HG03442 (cell line): Measurements from ENCODE around the gene PER3.
"Not testable (repeated sequence)": the region's sequence is repeated elsewhere in the genome, so short reads cannot be mapped to it uniquely, and the experiment has no call there.

Experiments used
- ATAC-seq: cut with Tn5 transposase; IDR thresholded peaks from one replicate; pipeline ENCODE4 v1.9.1; 2021; ENCODE audit warnings: mild to moderate bottlenecking, moderate library complexity; ENCODE audit not compliant: unreplicated experiment

Gene PER3

DNA sequence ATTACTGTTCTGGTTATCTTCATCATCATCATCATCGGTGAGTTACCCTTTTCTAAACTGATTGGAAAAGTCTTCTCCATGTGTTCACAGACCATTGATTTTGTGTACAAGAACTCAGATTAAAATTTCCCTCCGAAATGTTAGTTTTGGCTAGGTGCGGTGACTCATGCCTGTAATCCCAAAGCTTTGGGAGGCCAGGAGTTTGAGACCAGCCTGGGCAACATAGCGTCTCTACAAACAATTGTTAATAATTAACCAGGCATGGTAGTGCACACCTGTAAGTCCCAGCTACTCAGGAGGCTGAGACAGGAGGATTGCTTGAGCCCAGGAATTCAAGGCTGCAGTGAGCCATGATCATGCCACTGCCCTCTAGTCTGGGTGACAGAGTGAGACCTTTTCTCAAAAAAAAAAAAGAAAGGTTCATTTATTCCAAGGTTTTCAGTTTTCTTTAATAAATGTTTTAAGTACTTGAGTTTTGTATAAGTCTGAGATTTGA, 5.9 kb upstream of the PER3 start:
- ATAC-seq = no peak

DNA sequence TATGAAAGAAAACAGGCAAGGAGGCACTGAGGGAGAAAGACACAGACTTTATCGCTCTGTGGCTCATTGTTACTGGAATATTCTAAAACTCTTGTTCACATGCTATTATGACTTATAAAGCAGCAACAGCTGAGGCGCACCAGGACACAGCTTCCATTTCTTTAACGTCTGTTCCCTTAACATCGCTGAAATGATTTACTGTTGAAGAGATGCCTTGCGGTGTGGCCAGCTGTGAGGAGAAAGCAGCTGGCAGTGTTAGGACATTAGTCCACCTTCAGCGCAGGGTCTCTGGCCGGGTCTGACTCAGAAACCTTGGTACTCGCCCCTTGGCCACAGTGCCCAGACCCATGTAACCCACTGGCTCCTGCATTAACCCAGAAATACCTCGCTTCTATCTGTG, 3.1 kb upstream of the PER3 start:
- no peak for ATAC-seq

DNA sequence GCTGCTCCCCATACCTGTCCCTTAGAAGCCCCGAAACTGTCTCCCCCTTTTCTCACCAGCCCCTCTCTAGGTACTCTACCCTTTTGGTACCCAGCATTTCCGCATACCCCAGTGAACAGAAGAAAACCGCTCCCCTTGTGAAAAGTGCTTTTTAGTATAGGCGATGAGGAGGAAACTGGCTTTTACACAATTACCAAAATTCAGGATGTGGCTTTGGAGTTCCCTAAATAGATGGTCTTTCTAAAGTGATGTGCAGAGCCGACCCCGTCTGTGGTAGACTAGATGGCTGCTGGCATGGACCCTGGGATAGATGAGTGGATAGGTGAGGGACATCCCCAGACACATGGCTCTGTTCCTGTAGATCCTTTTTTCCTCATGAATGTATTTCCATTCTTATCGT, 2.6 kb upstream of the PER3 start:
- no peak for ATAC-seq

DNA sequence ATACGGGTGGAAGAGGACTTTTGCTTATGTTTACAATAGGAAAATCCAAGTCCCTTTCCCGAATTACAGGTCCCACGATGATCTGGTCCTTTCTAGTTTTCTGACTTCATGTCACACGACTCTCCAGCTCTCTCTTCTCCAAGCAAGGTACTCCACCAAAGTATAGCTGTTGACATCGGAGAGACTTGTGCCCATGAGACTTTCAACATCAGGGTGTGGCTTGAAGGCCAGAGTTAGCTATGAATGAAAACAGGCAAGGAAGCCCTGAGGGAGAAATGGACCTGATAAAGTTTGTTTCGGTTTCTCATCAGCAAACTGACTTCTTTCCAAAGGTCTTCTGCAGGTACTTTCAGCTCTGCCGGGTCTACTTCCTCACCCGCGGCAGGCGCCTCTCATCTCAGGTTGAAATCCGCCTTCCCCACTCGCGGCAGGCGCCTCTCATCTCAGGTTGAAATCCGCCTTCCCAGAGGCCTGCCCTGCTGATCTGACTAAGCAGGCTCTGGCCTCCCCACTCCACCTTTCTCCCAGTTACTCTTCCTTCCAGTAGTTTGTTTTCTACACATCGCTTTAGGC, 2.1 kb upstream of the PER3 start:
- ATAC-seq = no peak

DNA sequence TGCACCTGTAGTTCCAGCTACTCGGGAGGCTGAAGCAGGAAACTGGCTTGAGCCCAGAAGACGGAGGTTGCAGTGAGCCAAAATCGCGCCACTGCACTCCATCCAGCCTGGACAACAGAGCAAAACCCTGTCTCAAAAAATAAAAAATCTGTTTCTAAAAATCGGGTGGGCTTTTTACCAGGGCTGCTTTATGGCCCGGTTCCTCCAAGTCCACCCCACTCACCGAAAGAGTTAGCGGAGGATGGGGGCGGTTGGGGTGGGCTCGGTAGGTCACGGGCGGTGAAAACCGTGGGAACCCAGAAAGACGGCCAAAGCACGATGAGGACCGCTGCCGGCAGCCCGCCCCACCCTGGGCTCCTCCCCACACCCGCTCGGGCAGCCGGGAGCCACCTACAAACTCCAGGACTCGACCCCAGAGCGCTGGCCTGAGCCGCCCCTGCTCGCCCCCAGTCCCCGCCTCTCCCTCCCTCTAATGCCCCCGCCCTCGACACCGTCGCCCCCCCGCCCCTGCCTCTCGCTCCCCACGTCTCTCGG, 846 bp upstream of the PER3 start:
- no peak for ATAC-seq

DNA sequence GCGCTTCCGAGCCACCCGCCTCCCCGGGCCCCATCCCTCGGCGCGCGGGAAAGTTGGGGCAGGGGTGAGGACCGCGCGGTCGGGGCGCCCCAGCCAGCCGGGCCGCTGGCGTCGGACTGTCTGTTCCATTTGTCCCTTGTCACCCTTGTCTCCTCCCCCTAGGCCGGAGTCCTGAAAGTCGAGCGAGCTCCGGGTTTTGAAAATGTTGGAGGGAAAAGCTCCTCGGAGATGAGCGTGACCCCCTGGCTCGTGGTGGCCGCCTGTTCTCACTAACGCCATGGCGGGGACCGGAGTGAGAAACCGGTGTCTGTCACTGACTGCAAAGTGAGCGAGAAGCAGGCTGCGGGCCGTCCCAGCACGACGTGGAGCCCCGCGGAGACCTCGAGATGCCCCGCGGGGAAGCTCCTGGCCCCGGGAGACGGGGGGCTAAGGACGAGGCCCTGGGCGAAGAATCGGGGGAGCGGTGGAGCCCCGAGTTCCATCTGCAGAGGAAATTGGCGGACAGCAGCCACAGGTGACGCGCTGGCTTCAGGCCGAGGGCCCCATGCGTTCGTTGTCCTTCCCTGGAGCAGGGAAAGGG, 491 bp downstream of the PER3 start:
- no peak for ATAC-seq

DNA sequence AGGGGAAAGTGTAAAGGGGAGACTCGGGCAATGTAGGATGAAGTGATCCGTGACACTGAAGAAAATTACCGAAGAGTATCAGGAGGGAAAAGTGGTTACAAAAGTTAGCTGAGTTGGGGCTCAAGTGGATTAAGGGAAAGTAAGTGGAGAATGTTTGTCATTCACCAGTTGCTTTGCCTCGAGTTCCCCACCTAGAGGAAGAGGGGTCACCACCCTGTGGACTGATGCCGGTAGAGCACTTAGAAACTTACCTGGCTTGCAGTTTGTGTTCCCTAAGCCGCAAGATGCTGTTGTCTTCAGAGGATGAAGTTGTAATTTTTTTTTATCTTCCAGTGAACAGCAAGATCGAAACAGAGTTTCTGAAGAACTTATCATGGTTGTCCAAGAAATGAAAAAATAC, 1.0 kb downstream of the PER3 start:
- no peak for ATAC-seq

DNA sequence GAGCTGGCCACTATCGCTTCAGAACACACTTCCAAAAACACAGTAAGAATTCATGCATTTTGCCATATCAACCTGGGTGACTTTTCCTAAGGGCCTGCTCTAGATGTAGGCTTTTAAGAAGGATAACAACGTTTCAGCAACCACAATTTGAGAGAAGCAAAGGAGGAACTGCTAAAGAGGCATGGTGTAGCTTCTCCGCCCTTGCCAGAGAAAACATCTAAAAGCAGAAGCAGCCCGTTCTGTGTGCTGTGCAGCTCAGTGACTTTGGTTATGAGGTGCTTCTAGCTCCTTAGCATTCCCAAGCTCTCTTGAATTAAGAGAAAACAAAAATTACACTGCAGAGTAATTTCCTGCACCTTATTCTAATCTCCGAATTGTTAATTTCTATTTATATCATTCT, 2.7 kb downstream of the PER3 start:
- ATAC-seq = no peak

DNA sequence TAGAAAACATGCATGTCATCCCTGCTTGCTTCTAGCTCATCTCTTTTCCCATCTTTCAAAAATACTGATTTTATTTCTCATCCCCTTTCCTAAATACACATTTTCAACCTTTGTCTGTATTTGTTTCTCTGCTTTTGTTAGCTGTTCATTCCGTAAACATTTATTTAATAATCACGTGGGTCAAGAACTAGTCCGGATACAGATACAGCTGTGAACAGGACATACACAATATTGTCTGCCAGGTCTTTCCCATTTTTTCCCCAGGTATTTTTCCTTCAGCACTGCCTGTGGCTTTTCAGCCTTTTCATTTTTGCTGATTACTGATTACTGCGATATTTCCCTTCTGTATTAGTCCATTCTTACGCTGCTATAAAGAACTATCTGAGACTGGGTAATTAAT, 5.7 kb downstream of the PER3 start:
- ATAC-seq = no peak

DNA sequence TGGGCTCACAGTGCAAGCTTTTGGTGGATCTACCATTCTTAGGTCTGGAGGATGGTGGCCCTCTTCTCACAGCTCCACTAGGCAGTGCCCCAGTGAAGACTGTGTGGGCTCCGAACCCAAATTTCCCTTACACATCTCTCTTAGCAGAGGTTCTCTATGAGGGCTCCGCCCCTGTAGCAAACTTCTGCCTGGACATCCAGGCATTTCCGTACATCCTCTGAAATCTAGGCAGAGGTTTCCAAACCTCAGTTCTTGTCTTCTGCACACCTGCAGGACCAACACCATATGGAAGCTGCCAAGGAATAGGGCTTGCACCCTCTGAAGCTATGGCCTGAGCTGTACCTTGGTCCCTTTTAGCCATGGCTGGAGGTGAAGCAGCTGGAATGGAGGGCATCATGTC, 6.9 kb downstream of the PER3 start:
- ATAC-seq = not testable (repeated sequence)

DNA sequence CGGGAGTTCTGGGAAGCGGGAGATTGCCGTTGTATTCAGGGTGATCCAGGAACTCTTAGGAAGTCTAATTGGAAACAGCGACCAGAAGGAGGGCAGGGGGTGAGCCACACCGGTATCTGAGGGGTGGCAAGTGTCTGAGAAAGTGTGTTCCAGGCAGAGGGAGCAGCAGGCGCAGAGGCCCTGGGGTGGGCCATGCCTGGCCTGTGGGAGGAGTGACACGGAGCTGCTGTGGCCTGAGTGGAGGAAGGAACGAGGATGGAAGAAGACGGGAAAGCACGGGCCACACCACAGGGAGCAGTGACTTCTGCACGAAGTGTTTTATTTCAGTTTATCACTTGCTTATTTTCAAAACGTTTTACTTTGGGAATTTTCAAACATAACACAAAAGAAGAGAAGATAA, 11.3 kb downstream of the PER3 start:
- no peak for ATAC-seq

DNA sequence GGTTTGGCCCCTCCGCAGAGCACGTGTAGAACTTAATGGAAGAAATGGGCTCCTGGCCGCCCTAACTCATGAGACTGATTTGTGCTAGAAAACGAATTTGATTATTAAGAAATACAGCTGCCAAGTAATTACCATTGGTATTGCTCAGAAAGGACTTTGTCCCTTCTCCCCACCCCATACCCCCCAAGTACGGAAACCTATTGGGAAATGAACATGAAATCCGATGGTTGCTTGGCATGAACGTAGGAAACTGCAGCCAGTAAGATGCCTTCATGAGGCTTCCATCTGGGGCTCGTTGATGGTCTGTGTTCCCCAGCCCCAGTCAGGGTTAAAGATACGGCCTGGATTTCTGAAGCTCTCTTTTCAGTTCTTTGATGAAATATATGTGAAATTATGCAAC, 21.4 kb downstream of the PER3 start:
- ATAC-seq = no peak

DNA sequence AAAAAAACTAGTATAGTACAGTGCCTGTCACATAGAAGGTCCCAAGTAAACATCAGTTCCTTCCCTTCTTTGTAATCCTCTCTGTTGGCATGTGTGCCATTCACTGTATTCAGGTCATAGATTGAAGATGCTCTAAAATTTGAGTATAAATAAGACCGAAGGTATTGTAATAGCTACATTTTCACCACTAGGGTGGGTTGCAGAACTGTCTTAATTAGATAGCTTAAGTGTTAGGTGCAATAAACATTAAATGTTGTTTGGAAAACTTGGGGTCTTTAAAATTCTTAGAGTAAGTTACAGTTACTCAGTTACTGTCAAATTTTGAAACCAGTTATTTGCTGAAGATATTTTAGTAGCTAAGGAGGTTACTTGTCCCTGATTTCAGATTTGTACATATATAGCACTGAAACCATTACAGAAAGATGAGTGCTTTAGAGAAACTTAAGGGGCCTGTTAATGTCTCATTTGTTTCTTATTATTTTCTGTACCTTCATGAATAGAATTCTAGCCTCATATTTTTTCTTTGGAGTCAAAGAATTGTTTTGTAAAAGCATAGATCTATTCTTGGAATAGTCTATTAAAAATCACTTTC, 24.3 kb downstream of the PER3 start:
- ATAC-seq = no peak

DNA sequence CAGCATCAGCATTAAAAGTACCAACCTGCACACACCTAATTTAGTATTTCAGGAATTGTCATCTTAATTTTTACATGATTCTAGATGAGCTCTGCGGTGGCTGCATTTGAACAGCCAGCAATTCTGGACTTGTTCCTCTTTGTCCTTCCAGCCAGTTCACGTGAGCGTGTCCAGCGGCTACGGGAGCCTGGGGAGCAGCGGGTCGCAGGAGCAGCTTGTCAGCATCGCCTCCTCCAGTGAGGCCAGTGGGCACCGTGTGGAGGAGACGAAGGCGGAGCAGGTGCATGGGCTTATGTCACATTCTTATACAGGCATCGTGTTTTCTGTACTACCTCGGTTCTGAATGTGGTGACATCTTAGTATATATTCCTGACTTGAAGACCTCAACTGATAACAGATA, 25.7 kb downstream of the PER3 start:
- no peak for ATAC-seq

DNA sequence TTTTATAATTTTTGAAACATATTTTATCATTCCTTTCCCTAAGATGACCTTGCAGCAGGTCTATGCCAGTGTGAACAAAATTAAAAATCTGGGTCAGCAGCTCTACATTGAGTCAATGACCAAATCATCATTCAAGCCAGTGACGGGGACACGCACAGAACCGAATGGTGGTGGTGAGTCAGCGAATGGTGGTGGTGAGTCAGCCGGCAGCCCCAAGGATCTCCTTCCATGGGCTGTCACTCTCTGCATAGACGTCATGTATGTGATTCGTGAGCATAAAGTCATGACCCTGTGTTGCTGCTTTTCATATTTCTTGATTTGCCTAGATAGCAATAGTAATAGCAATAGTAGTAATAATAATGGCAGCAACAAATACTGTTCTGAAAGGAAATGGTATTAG, 26.3 kb downstream of the PER3 start:
- no peak for ATAC-seq

DNA sequence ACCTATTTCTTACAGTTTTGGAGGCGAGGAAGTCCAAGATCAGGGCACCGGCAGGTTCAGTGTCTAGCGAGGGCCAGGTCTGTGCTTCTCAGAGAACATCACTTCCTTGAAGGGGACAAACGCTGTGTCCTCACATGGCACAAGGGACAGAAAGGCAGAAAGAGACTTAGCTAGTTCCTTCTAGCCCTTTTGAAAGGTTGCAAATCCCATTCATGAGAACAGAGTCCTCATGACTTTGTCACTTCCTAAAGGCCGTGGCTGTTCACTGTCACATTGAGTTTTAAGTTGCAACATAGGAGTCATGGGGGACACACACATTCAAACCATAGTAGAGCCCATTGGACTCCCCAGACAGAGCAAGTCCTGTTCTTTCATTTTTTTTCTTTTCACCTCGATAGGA, 27.4 kb downstream of the PER3 start:
- ATAC-seq = no peak

DNA sequence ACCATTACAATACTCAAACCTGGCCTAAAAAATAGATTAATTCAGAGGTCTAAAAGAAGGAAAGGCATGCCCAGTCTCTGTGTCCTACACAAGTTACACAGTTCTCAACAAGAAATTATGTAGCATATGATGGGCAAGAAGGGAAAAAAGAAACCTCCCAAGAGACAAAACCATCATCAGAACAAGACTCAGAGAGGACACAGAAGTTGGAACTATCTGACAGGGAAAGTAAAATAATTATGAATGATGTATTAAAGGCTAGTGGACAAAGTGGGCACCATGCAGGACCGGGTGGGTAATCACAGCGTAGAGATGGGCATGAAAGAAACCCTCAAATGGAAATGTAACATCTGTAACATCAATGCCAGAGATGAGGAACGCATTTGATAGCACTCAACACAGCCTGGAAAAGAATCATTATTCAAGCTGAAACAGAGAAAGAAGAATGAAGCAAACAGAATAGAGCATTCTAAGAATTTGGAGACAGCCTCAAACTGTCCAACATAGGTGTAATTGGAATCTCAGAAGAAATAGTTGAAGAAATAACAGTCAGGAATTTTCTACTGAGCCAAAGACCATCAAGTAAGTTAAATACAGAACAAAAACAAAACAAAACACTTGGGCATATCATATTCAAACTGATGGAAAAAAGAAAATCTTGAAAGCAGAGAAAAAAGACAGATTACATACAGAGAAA, 29.7 kb downstream of the PER3 start:
- no peak for ATAC-seq

DNA sequence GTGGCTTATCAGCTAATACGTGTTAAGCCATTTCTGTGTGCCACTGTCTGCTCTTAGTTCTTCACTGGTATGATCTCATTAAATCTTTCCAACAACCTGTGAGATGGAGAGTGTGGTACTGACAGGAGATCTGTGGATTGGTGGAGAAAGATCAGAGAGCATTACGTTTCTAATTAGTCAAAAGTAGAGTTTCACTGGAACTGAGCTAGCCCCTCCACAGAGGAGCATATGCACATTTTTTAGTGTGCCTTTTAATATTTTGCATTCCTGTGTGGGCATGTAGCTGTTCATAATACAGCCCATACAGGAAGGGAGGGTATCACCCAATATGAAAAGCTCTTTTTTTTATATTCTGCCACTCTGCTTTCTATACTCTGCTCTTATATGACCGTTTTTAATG, 37.2 kb downstream of the PER3 start:
- ATAC-seq = no peak

DNA sequence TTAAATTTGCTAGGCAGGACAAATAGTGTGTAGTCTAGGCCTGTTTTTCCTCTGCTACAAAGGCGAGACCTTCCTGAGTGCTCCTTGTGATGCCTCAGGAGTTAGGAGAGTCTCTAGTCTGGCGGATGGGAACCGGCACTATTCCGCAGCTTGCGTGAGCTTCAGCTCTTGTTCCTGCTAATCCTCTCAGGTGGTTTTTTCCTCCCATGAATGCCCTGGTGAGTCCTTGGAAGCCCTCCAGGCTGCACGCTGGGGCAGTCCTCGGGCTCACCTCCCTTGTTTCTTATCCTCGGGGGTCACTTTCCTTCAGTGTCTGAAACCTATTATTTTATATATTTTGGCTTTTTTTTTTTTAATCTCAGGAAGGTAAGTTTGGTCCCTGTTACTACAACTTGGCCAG, 40.6 kb downstream of the PER3 start:
- ATAC-seq = no peak

DNA sequence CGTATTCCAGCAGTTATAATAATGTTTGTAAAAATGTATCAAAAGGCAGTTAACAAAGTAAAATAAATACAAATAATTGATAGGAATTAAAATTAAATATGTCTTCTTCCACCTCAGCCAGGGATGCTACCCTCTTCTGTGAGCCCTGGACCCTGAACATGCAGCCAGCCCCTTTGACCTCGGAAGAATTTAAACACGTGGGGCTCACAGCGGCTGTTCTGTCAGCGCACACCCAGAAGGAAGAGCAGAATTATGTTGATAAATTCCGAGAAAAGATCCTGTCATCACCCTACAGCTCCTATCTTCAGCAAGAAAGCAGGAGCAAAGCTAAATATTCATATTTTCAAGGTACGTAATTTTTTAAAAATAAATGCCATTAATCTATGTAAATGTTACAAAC, 42.3 kb downstream of the PER3 start:
- ATAC-seq = no peak

DNA sequence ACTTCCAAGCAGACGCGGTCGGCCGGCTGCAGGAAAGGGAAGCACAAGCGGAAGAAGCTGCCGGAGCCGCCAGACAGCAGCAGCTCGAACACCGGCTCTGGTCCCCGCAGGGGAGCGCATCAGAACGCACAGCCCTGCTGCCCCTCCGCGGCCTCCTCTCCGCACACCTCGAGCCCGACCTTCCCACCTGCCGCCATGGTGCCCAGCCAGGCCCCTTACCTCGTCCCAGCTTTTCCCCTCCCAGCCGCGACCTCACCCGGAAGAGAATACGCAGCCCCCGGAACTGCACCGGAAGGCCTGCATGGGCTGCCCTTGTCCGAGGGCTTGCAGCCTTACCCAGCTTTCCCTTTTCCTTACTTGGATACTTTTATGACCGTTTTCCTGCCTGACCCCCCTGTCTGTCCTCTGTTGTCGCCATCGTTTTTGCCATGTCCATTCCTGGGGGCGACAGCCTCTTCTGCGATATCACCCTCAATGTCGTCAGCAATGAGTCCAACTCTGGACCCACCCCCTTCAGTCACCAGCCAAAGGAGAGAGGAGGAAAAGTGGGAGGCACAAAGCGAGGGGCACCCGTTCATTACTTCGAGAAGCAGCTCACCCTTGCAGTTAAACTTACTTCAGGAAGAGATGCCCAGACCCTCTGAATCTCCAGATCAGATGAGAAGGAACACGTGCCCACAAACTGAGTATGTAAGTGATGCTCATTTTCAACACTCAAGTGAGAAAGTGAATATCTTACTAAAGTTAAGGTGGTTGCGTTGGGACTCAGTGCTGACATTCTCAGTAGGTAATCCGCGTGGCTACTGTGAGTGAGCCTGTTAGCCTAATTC, 43.2 kb downstream of the PER3 start:
- no peak for ATAC-seq
